ENCODE data around the gene MS4A4E.
"Not testable (repeated sequence)": the region's sequence is repeated elsewhere in the genome, so short reads cannot be mapped to it uniquely, and the experiment has no call there.

MS4A4E gene

GRCh38 chr11:60242740-60243239, at the start of gene MS4A4E:
MS4A4E (minus strand) TSS chr11:60243137; CDS start chr11:60230055, 13,082 bp downstream.
- DNase-seq (ENCODE audit: low read depth in 2 of 2), result no peak

GRCh38 chr11:60292145-60292544, 49.2 kb upstream of the MS4A4E start:
- no peak for DNase-seq (ENCODE audit: low read depth in 2 of 2)

- DNase-seq (ENCODE audit: low read depth in 2 of 2), result no peak
Measured at GRCh38 chr11:60288531-60288930, 45.6 kb upstream of the MS4A4E start.

GRCh38 chr11:60285411-60286126, 42.6 kb upstream of the MS4A4E start:
- not testable (repeated sequence) for DNase-seq (ENCODE audit: low read depth in 2 of 2)

- DNase-seq (ENCODE audit: low read depth in 2 of 2), result no peak
Measured at GRCh38 chr11:60282286-60282685, 39.3 kb upstream of the MS4A4E start.

- no peak for DNase-seq (ENCODE audit: low read depth in 2 of 2)
Measured at GRCh38 chr11:60281485-60281884, 38.5 kb upstream of the MS4A4E start.

GRCh38 chr11:60280412-60280811, 37.5 kb upstream of the MS4A4E start, which contains the start of gene MS4A4A:
MS4A4A (plus strand) TSS chr11:60280666; CDS start chr11:60280676, 10 bp downstream.
- DNase-seq (ENCODE audit: low read depth in 2 of 2), result no peak

- DNase-seq (ENCODE audit: low read depth in 2 of 2), result no peak
Measured at GRCh38 chr11:60274416-60274815, 31.5 kb upstream of the MS4A4E start.

GRCh38 chr11:60265373-60266214, 22.7 kb upstream of the MS4A4E start:
- DNase-seq (ENCODE audit: low read depth in 2 of 2), result no peak

GRCh38 chr11:60264644-60265043, 21.7 kb upstream of the MS4A4E start:
- DNase-seq (ENCODE audit: low read depth in 2 of 2), result no peak

- DNase-seq (ENCODE audit: low read depth in 2 of 2), result no peak
Measured at GRCh38 chr11:60263402-60263801, 20.5 kb upstream of the MS4A4E start.

GRCh38 chr11:60261014-60261413, 18.1 kb upstream of the MS4A4E start:
- DNase-seq (ENCODE audit: low read depth in 2 of 2), result no peak

- no peak for DNase-seq (ENCODE audit: low read depth in 2 of 2)
Measured at GRCh38 chr11:60257956-60258722, 15.2 kb upstream of the MS4A4E start.

- DNase-seq (ENCODE audit: low read depth in 2 of 2), result no peak
Measured at GRCh38 chr11:60252213-60253108, 9.5 kb upstream of the MS4A4E start.

- DNase-seq (ENCODE audit: low read depth in 2 of 2), result peak in 1 of 2 donors; percentile 6
Measured at GRCh38 chr11:60251485-60252212, 8.7 kb upstream of the MS4A4E start.

- no peak for DNase-seq (ENCODE audit: low read depth in 2 of 2)
Measured at GRCh38 chr11:60241786-60242185, 1.2 kb downstream of the MS4A4E start.

GRCh38 chr11:60240662-60241061, 2.3 kb downstream of the MS4A4E start:
- no peak for DNase-seq (ENCODE audit: low read depth in 2 of 2)

GRCh38 chr11:60235321-60235720, 7.6 kb downstream of the MS4A4E start:
- no peak for DNase-seq (ENCODE audit: low read depth in 2 of 2)

GRCh38 chr11:60230681-60231080, 12.3 kb downstream of the MS4A4E start:
- no peak for DNase-seq (ENCODE audit: low read depth in 2 of 2)

- no peak for DNase-seq (ENCODE audit: low read depth in 2 of 2)
Measured at GRCh38 chr11:60222141-60222540, 20.8 kb downstream of the MS4A4E start.
